Sigmoid colon (tissue), 7 donors: ENCODE results near the gene WWC2. TPM values are rescaled to one million over a fixed set of nuclear protein-coding genes. Genes with fewer than 3 reads are reported as not detected.

ENCODE experiments used
- DNase-seq: peaks from one replicate; pipeline ENCODE4 v3.0.0-alpha.2; 2019
- H3K27ac ChIP-seq, 4 donors: fragments of 200-600 bp; sonication (generic); one replicate each; pipeline ENCODE4 v1.5.1; 2016 to 2019; ENCODE audit warnings: mild to moderate bottlenecking in 1 of 4
- H3K27me3 ChIP-seq, 3 donors: fragments of 200-600 bp; sonication (generic); one replicate each; pipeline ENCODE4 v1.5.1; 2019; ENCODE audit warnings: mild to moderate bottlenecking in 1 of 3
- H3K36me3 ChIP-seq, 4 donors: fragments of 200-600 bp; sonication (generic); one replicate each; pipeline ENCODE4 v1.5.1; 2016 to 2019
- H3K4me1 ChIP-seq, 4 donors: fragments of 200-600 bp; sonication (generic); one replicate each; pipeline ENCODE4 v1.5.1; 2017 to 2019
- H3K4me3 ChIP-seq, 4 donors: fragments of 200-600 bp; sonication (generic); one replicate each; pipeline ENCODE4 v1.5.1; 2017 to 2019; ENCODE audit warnings: mild to moderate bottlenecking in 2 of 4, moderate library complexity in 1 of 4
- H3K9me3 ChIP-seq, 4 donors: fragments of 200-600 bp in 3 of 4; sonication (generic) in 3 of 4; one replicate each; pipeline versions ENCODE4 v1.5.1 to v1.6.1; 2013 to 2019
- CTCF ChIP-seq, 4 experiments: fragments of 450-650 bp in 3 of 4; fragments of 200-600 bp in 1 of 4; IDR thresholded peaks; one replicate each; pipeline ENCODE4 v1.5.1; 2016 to 2019; ENCODE audit warnings: antibody characterized with exemption in 4 of 4, mild to moderate bottlenecking in 3 of 4, moderate library complexity in 2 of 4
- EP300 ChIP-seq, 4 donors: sonication (generic); formaldehyde crosslinking; IDR thresholded peaks; one replicate each; pipeline ENCODE4 v1.6.1; 2017; ENCODE audit warnings: antibody characterized with exemption in 4 of 4
- POLR2A ChIP-seq, 2 donors: fragments of 450-650 bp; IDR thresholded peaks; one replicate each; pipeline ENCODE4 v1.6.1; 2016; ENCODE audit warnings: antibody characterized with exemption in 2 of 2, mild to moderate bottlenecking in 2 of 2, moderate library complexity in 2 of 2
- POLR2AphosphoS5 ChIP-seq, 4 donors: sonication (generic); formaldehyde crosslinking; IDR thresholded peaks; one replicate each; pipeline ENCODE4 v1.6.1; 2017; ENCODE audit warnings: antibody characterized with exemption in 4 of 4
- WGBS, 2 donors: extraction: QIAGEN DNeasy Blood & Tissue Kit; methylation state at CpG; one replicate each; pipeline ENCODE4 v1.1.7; 2013; 5-methylcytosine and 5-hydroxymethylcytosine counted together
- intact Hi-C: fragments of 100-400 bp; cut with DNase I; formaldehyde crosslinking; loops from one replicate; pipeline ENCODE4 v1.15.1; 2023
- polyA plus RNA-seq, 3 donors: library from polyadenylated mRNA; stranded (reverse); fragments of 200-250 nt; gene quantifications; one replicate each; pipeline ENCODE4 v1.2.3, GENCODE V29; 2013
- total RNA-seq, 4 donors: library from RNA; depleted of rRNA; stranded (reverse); fragments of >200 nt; gene quantifications; one replicate each; pipeline ENCODE4 v1.1.0, GENCODE V29; 2016
- donor health status: healthy with polysubstance abuse.
- donor health status: Bipolar disorder and iron deficiency.
- donor health status: healthy.

Gene WWC2
- total and polyA plus RNA-seq, 7 donors: 1.2 to 53.5 (median 27.0) TPM

GRCh38 chr4:183328832-183329231 is 229.8 kb downstream of the WWC2 start:
- intact Hi-C loops: no loop called here
- 59 to 63% methylated on average over 7 of the region's 7 CpGs for WGBS, 2 donors
- no peaks in the 10 kb centered on the region for H3K4me1 ChIP-seq

GRCh38 chr4:183329244-183329643 is 230.2 kb downstream of the WWC2 start:
- Histone ChIP-seq H3K27ac (no peak overlapping the region), H3K36me3 (no peaks in the 10 kb centered on the region), H3K4me3 (no peak overlapping the region), H3K9me3 (no peaks in the 10 kb centered on the region), H3K27me3 (no peaks in the 10 kb centered on the region), H3K4me1 (no peaks in the 10 kb centered on the region)
- TF ChIP-seq EP300 (IDR thresholded peaks at IDR 0.05): no peak
- no peak for TF ChIP-seq POLR2AphosphoS5 (IDR thresholded peaks at IDR 0.05)
- TF ChIP-seq POLR2A (IDR thresholded peaks at IDR 0.05): no peak
- no peak for TF ChIP-seq CTCF (IDR thresholded peaks at IDR 0.05)
- no peak for DNase-seq
- 87 to 94% methylated on average over 6 of the region's 6 CpGs for WGBS, 2 donors
- intact Hi-C loops: no loop called here

More at GRCh38 chr4:183328832-183329231, 229.8 kb downstream of the WWC2 start:
- Histone ChIP-seq H3K27me3 (no peaks in the 10 kb centered on the region), H3K27ac (no peak overlapping the region), H3K4me3 (no peak overlapping the region), H3K36me3 (no peaks in the 10 kb centered on the region), H3K9me3 (no peaks in the 10 kb centered on the region)
- TF ChIP-seq EP300 (IDR thresholded peaks at IDR 0.05) (no peak), CTCF (IDR thresholded peaks at IDR 0.05) (no peak), POLR2A (IDR thresholded peaks at IDR 0.05) (no peak), POLR2AphosphoS5 (IDR thresholded peaks at IDR 0.05) (no peak)
- DNase-seq: no peak

- no peak overlapping the region for H3K27ac ChIP-seq
- intact Hi-C loops: no loop called here
- H3K36me3 ChIP-seq: no peaks in the 10 kb centered on the region
- H3K9me3 ChIP-seq: no peaks in the 10 kb centered on the region
- H3K4me1 ChIP-seq: no peaks in the 10 kb centered on the region
- DNase-seq: no peak
- TF ChIP-seq EP300 (IDR thresholded peaks at IDR 0.05) (no peak), POLR2A (IDR thresholded peaks at IDR 0.05) (no peak), POLR2AphosphoS5 (IDR thresholded peaks at IDR 0.05) (no peak), CTCF (IDR thresholded peaks at IDR 0.05) (no peak)
- H3K4me3 ChIP-seq: no peak overlapping the region
- H3K27me3 ChIP-seq: no peaks in the 10 kb centered on the region
- 77 to 79% methylated on average over 10 of the region's 10 CpGs for WGBS, 2 donors
These were observed 231.1 kb downstream of the WWC2 start for GRCh38 chr4:183329954-183330742.

- Histone ChIP-seq H3K4me3 (no peak overlapping the region), H3K27me3 (peaks cover 0 to 3% (median 0%) of the 10 kb centered on the region in 3 donors), H3K9me3 (no peaks in the 10 kb centered on the region), H3K4me1 (no peaks in the 10 kb centered on the region), H3K36me3 (no peaks in the 10 kb centered on the region), H3K27ac (no peak overlapping the region)
- intact Hi-C loops: no loop called here
- no peak for DNase-seq
- 92% methylated on average over 2 of the region's 2 CpGs for WGBS, 2 donors
- TF ChIP-seq POLR2A (IDR thresholded peaks at IDR 0.05): no peak
- TF ChIP-seq EP300 (IDR thresholded peaks at IDR 0.05): no peak
- no peak for TF ChIP-seq CTCF (IDR thresholded peaks at IDR 0.05)
- no peak for TF ChIP-seq POLR2AphosphoS5 (IDR thresholded peaks at IDR 0.05)
These were observed 231.8 kb downstream of the WWC2 start for GRCh38 chr4:183330841-183331240.
